ENCODE data around the gene PTGIS.

DNA sequence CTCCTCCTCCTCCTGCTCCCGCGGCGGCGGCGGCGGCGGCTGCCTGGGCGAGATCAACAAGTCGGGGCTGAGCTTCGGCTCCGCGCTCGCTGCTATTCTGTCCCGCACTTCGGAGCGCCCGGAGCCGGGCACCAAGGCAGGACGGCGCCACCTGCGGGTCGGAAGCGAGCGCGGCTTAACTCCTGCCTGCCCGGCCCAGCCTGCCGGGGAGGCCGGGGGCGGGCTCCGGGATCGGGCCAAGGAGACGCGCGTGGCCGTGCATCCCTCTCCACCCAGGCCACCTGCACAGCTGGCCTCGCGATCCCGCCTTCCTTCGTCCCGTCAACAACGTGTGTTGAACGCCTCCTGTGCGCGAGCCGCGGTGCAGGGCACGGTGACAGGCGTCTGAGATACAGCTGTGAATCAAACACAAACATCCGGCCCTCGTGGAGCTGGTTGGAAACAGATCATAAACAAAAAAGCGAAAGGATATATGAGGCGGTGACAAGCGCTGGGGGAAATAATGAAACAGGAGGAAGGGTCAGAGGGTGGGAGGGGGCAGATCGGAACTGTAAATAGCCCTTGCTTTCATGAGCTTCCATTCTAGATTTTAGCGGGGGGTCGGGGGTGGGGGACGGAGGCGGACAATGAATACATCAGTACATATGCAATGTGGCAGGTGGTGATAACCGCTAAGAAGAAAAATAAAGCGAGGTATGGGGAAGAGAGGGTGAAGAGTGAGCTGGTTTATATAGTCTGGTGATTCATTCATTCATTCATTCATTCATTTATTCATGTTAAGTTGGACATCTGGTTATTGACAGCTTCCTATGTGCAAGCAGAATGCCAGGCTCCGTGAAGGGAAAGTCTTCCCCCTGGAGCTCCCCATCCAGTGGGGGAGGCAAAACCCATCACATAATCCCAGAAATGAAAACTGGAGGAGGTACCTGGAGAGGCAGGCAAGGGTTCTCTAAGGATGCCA lies 83.5 kb downstream of the PTGIS start:
- TF ChIP-seq, protein P1, sequence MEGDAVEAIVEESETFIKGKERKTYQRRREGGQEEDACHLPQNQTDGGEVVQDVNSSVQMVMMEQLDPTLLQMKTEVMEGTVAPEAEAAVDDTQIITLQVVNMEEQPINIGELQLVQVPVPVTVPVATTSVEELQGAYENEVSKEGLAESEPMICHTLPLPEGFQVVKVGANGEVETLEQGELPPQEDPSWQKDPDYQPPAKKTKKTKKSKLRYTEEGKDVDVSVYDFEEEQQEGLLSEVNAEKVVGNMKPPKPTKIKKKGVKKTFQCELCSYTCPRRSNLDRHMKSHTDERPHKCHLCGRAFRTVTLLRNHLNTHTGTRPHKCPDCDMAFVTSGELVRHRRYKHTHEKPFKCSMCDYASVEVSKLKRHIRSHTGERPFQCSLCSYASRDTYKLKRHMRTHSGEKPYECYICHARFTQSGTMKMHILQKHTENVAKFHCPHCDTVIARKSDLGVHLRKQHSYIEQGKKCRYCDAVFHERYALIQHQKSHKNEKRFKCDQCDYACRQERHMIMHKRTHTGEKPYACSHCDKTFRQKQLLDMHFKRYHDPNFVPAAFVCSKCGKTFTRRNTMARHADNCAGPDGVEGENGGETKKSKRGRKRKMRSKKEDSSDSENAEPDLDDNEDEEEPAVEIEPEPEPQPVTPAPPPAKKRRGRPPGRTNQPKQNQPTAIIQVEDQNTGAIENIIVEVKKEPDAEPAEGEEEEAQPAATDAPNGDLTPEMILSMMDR (IDR thresholded peaks at IDR 0.05), result peak; percentile 52
- TF ChIP-seq EZH2 (IDR thresholded peaks at IDR 0.05; ENCODE audit: borderline replicate concordance, insufficient read depth, low read depth, low read length, poor library complexity, severe bottlenecking), result no peak
